Stimulated activated CD4-positive, alpha-beta T cell treated with anti-CD3 and anti-CD28 coated beads, Interleukin-1b, Interleukin-23, amount 100 ng/mL, for 1 hour (primary cell): ENCODE measurements around the gene RBMS3.

Source experiments
- DNase-seq, 2 donors: peaks; one replicate each; pipeline ENCODE4 v3.0.0-alpha.2; 2020; ENCODE audit warnings: low read depth in 2 of 2

RBMS3 gene

GRCh38 chr3:29679944-29680343 is 399.1 kb downstream of the RBMS3 start:
- no peak for DNase-seq

- no peak for DNase-seq
Measured at GRCh38 chr3:29683018-29683993, 402.4 kb downstream of the RBMS3 start.

GRCh38 chr3:29686889-29687592 is 406.2 kb downstream of the RBMS3 start:
- no peak for DNase-seq

DNA sequence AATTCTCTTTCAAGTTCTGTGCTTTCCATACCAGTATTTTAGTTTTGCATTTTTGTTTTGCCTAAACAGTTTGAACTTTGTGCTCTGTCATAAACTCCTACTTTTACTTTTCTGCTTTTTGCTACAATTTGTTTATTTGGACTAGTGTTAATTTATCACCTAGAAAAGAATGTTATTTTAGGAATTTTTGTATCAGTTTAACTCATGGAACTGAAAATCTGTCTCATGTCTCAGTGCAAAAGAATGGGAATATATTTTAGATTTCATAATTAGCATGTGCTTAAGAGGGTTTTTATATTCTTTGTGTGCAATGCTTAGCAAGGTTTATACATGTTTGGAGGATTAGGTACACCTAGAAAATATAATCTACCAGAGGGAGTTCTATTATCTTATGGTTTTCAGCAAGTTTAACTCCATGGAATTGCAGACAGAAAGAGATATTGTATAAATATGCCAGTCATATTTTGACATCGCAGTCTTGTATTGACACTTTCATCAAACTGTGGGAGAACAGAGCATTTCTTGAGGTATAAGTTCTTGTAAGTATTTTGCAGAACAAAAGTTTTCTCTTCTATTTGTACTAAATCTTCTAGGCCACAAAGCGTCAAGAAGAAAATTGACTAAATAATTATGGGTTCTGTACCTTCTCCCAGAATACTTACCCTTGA is 409.9 kb downstream of the RBMS3 start:
- no peak for DNase-seq

GRCh38 chr3:29693863-29694262 is 413.0 kb downstream of the RBMS3 start:
- DNase-seq: no peak

- no peak for DNase-seq
Measured at GRCh38 chr3:29694331-29694730, 413.5 kb downstream of the RBMS3 start.

GRCh38 chr3:29694783-29695182 is 413.9 kb downstream of the RBMS3 start:
- DNase-seq: no peak

- no peak for DNase-seq
Measured at GRCh38 chr3:29695201-29695600, 414.3 kb downstream of the RBMS3 start.

- DNase-seq: no peak
Measured at GRCh38 chr3:29695643-29696198, 414.9 kb downstream of the RBMS3 start.

- DNase-seq: no peak
Measured at GRCh38 chr3:29696311-29696710, 415.4 kb downstream of the RBMS3 start.

DNA sequence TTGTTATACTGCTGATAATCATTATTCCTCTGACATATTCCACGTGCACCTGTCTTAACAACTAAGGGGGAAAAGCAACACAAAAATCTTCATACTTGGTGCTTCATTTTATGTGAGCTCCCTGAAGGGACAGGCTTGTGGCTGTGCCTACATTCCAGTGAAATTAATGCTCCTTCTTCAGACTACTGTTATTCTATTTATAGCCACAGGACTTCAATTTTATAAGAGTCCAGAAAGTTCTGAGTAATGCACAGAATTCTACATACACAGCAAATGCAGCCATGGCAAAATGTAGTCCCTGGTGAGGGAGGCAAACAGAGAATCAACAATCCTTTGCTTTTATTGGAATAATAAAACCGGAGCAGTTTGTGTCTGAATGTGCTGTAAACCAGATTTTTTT is 417.1 kb downstream of the RBMS3 start:
- no peak for DNase-seq

- DNase-seq: no peak
Measured at GRCh38 chr3:29700256-29700655, 419.4 kb downstream of the RBMS3 start.

DNA sequence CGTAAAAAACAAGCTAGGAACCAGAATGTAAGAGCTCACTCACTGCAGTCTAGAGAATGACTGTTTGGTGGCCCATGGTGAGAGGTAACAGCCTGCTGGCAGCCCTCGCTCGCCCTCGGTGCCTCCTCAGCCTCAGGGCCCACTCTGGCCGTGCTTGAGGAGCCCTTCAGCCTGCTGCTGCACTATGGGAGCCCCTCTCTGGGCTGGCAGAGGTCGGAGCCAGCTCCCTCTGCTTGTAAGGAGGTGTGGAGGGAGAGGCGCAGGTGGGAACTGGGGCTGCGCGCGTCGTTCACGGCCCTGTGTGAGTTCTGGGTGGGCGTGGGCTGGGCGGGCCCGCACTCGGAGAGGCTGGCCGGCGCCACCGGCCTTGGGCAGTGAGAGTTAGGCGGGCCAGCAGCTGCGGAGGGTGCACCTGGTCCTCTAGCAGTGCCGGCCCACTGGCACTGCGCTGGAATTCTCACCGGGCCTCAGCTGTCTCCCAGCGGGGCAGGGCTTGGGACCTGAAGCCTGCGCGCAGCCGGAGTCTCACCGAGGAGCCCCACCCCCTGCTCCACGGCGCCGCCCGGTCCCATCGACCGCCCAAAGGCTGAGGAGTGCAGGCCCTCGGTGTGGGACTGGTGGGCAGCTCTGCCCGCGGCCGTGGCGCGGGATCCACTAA is 420.6 kb downstream of the RBMS3 start:
- no peak for DNase-seq

- no peak for DNase-seq
Measured at GRCh38 chr3:29705906-29706844, 425.3 kb downstream of the RBMS3 start.

DNA sequence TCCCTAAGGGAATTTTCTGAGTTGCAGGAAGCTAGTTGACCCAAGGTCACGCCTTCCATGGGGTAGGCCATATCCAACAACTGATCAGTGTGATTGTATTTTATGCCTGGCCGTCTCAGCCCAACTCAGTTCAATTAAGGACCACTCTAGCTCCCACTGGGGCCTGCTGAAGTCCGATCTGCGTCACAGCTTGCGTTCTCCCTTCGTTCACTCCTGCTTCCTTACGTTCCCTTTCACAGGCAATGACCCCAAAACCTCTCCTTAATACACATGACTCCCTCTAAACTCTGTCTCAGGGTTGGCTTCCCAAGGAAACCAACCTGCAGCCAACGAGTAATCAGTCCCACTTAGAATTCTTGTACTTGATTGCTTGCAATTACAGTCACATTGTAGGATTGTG is 428.0 kb downstream of the RBMS3 start:
- DNase-seq: no peak

DNA sequence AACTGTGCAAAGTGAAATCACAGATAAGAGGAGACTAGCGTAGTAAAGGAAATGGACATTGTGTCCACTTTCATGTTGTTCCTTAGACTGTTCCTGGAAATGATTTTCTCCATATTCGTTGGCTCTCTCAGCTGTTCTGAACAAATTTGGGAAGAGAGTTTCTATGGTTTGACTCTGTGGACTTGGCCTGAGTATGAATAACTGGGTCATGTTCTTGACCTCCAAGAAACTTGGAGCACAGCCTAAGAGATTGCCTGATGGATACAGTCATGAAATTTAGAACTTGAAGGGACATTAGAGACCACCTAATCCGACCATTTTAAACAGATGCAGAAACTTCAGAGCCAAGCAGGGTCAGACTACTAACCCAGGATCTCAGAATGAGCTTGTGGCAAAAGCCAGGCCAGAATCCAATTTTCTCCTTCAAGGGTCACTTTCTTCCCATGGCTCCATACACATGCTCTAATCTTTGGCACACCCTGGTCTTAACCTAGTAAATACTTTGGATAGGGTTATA is 430.4 kb downstream of the RBMS3 start:
- DNase-seq: no peak

DNA sequence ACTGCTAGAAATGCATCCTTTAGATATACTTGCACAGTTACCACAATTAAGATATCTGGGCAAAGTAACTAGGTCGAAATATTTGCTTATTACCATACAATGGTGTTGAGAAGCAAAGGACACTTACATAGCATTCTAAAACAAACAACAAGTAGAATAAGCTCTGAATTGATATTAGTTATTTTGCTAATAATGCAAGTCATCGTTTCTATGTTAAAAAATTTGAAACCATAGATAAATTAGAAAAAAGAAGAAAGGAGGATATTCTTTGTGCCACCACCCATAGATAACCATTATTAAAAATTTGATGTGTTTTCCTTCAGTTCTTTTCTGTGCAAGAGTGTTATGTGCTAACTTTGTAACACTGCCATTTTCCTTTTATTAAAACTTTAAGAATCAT is 435.3 kb downstream of the RBMS3 start:
- no peak for DNase-seq

DNA sequence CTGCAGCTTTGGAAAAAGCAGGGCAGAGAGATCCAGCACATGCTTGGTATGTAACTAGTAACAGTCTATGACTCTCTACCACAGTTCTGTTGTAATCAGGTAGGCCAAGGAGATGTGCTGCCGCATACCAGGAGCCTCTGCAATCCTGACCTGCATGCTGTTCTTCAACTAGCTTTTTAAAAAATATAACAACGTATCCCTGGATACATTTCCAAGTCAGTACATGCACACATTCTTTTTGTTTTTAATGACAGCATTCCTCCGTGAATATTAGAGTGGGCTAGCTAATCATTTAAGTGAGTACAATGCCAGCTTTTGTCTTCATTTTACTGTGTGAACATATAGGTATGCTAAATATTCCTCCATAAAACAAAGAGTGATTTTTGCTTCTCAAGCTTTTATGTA is 437.8 kb downstream of the RBMS3 start:
- DNase-seq: no peak

GRCh38 chr3:29720665-29721064 is 439.8 kb downstream of the RBMS3 start:
- no peak for DNase-seq

- no peak for DNase-seq
Measured at GRCh38 chr3:29721789-29722188, 440.9 kb downstream of the RBMS3 start.
